DOHH2 (cell line): Measurements from ENCODE around the gene TRERF1.

Experiments used
- CTCF ChIP-seq: fragments of 200-600 bp; sonication (generic); IDR thresholded peaks from one replicate; pipeline ENCODE4 v1.5.1; 2014; ENCODE audit warnings: antibody characterized with exemption, mild to moderate bottlenecking, low read depth, low read length; ENCODE audit not compliant: poor library complexity, severe bottlenecking
- EZH2phosphoT487 ChIP-seq: fragments of 200-600 bp; sonication (generic); IDR thresholded peaks from 2 replicates; pipeline ENCODE4 v1.6.1; 2017; ENCODE audit warnings: borderline replicate concordance, mild to moderate bottlenecking, antibody characterized with exemption, low read length, moderate library complexity, mixed read lengths

DNA sequence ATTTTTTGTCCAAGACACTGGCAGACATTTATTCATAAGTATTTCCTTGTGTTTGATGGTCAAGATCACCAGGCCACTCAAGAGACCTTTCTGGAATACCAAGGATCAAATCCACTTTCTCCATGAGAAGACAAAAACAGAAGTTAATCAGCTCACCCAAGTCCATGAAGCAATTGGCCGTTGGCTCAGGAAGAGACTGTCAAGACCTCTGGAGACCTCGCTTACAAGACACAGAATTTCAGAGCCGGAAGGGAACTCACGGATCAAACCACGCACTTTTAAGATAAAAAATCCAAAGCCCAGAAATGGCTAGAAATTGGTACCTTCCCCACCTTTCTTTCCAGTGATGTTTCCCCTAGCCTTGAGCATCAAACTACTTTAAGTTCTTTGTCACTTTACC, 3.3 kb downstream of the TRERF1 start:
- TF ChIP-seq CTCF (no peak), EZH2phosphoT487 (no peak)
